HG03520 (cell line): ENCODE measurements around the gene PI4KA.
"Not testable (repeated sequence)": the region's sequence is repeated elsewhere in the genome, so short reads cannot be mapped to it uniquely, and the experiment has no call there.

Experiments
- ATAC-seq: cut with Tn5 transposase; IDR thresholded peaks from one replicate; pipeline ENCODE4 v1.9.1; 2021; ENCODE audit warnings: mild to moderate bottlenecking, moderate library complexity; ENCODE audit not compliant: unreplicated experiment

Gene PI4KA

DNA sequence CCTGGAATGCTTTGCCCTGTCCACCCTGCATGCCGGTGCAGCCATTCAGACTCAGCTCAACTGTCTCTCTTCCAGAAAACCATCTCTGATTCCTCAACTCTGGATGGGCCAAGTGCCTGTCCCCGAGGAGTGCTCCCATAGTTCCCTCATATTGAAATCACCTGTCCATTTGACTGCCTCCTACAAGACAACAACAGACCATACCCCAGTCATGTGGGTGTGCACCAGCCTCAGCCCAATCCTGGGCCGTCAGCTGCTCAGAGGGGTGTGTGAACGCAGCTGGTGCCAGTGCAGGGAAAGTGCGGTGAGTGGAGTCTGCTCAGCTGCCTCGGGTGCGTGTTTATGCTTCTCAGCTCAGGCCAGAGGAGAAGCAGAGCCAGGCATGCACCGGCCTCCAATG, 126.2 kb downstream of the PI4KA start:
- not testable (repeated sequence) for ATAC-seq

DNA sequence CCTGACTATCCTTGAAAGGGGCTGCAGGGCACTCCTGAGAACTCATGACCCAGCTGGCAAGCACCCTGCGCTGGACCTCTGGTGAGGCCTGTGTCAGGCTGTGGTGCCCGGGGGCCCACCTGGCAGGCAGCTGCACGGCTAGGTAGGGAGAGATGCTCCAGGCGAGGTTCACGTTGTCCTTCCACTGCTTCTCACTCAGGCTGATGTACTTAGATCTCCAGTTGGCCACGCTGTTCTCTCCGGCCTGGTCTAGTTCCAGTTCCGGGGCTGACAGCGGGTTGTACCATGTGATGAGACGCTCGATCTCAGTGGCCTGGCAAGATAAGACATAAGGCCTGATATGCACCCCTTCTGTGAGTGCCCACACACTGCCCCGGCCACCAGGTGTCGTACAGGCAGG, 129.4 kb downstream of the PI4KA start:
- ATAC-seq: no peak

DNA sequence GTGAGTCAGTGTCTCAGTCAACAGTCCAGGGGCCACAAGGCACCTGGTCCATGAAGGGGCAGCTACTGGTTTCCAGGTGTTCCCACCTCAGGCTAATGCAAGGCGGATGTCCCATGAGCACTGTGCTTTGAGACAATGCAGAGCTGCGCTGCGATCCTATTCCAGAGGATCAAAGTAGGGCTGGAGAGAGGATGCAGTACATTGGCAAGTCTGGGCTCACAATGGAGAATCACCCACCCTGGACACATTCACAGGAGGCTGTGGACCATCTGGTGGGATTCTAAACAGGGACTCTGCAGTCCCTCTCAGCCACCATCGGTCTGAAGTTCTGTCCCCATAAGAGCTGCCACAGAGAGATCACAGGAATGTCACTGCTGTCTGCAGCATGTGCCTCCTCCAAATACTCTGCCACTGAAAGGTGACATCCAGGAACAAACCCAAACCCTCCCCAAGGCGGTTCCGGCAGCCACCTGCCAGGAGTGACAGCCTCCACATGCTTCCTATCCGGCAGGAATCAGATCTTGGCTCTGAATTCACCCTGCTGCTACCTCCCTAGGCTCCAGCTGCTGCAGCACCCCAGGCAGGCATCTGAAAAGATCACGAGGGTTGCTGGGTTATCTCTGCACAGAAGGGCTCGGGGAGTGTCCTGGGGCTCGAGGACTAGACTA, 130.0 kb downstream of the PI4KA start:
- no peak for ATAC-seq

DNA sequence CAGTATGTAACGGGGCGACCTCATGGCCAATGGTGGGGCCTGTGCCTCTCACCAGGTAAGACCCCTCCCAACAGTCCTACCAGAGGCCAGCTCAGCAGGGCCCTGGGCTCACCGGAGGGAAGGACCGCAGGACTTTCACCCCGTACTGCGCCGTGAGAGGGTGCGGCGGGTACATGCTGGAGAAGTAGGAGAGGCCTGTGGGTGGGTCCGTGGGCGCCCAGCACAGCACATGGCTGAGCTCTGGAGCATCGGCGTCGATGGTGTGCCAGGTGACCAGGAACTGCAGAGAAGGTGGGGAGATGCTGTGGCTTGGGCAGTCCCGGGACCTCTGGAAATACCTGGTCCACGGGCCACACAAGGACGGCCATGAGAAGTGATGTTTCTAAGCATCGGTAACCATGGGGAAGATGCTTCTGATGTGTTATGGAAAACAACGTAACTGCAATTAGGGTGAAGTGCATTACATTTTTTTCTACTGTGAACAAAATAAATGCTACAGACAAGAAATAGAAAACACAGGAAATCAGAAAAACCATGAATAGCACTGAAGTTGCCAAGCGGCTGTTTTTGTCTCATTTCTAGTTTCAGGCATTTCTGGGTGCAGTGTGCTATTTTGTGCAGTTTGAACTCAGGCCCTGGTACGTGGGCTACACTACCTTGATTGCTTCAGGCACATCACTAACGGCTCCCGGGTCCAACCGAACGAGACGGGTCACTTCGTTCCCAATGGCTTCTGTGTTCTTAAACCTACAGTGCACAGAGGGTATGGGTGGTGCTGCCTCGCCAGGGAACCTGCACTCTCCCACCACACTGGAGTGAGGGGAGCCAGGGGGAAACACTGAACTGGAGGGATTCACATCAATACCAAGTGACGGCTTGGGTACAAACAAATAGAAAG, 131.2 kb downstream of the PI4KA start:
- no peak for ATAC-seq

DNA sequence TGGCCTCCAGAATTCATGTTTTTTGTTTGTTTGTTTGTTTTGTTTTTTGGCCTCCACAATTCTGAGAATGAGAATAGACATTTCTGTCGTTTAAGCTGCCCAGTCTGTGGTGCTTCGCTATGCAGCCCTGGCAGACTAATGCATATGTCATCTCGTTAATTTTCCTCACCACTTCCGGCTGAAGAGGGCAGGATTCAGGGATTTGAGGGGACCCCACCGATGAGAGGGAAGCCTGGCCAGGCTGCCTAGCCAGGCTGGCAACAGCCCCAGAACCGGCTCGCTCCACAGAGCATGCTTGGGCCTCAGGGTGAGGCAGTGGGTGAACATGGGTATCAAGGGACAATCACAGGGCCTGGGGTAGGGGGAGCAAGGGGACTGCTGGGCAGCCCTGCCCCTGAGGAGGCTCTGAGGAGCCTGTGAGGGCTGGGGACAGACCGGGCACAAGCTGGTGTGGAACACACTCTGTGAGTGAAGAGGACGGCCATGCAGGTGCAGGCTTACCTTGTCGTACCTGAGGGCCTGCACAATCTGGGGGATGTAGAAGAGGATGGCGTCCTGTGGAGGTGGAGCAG, 132.5 kb downstream of the PI4KA start:
- no peak for ATAC-seq

DNA sequence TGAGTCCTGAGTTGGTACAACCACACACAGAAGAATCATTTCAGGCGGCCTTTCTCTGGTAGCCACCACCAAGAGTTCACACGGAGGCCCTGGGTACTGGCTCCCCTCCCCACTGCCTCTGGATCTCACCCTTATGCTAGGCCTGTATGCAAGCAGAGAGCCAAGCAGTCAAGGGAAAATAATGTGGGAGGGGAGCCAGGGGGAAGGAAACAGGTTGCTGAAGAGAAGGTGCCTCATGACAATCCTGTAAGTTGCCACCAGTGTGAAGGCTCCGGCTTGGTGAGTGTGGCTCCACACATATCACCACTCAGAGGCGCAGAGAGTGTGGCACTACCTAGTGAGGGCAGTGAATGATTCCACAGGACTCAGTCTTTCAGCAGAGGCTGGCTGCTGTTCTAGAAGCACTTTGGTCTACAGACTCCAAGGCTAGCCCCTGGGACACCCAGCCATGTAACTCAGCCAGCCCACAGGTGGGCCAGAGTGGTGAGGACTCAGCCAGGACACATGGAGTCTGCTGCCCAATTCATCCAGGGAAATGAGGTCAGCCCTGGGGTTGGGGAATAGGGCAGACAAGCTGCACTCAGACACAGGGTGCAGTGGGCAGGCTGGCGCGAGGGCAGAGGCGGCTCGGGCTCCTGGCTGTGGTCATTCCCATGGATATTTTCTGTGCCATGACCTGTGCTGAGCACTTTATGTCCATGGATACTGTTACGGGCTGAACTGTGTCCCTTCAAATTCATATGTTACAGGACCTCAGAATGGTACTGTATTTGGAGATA, 133.7 kb downstream of the PI4KA start:
- ATAC-seq: no peak

DNA sequence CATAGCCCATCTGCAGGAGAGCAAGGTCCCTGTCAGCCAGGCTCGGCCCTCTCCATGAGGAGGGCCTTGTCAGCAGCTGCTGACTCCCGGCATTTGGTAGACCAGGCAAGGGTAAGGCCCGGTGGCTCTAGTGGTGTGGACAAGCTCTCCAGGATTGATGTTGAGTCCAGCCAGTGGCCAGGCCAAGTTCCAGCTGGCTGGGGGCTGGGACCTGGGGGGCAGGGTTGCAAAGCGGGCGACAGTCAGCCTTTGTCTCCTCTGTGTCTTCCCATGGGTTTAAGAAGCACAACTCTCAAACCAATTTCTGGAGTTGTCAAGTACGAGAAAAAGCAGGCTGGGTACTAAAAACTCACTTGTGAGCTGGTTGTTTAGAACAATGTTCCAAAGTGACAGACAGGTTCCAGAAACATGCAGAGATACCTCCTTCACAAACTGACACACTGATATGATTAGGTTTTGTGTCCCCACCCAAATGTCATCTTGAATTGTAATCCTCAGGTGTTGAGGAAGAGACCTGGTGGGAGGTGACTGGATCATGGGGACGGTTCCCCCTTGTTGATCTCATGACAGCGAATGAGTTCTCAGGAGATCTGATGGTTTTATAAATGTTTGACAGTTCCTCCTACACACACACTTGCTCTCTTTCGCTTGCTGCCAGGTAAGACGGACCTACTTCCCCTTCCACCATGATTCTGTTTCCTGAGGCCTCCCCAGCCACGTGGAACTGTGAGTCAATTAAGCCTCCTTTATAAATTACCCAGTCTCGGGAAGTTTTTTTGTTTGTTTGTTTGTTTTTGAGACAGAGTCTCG, 137.0 kb downstream of the PI4KA start:
- no peak for ATAC-seq

DNA sequence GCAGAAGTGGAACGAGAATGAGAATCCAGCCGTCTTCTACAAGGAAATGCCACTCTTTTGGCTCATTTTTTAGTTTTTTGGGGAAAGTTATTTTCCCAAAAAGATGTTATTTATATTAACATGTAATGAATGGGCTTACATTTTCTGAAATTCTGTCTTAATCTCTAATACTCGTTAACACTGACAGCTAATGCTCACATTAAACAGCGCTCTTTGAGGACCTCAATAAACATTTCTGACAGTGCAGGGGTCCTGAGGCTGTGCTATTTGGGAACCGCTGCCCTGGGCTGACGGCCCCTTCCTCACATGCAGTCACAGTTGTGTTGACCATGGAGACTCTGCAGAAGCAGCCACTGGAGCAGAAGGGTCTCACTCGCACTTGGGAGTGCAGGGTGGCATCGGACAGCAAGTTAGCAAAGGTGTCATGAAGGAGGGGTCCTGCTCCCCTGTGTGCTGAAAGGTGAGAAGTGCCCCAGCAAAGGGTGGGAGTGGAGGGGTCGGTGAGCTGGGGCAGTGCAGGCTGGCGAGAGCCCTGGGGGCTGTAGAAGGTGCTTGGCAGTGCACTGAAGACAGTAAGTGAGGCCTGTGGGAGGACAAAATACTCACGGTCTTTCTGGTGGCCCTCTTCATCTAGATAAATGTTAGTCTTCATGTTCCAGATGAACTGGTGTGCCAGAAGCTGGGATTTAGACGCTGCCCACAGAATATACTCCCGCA, 137.8 kb downstream of the PI4KA start:
- ATAC-seq: no peak

DNA sequence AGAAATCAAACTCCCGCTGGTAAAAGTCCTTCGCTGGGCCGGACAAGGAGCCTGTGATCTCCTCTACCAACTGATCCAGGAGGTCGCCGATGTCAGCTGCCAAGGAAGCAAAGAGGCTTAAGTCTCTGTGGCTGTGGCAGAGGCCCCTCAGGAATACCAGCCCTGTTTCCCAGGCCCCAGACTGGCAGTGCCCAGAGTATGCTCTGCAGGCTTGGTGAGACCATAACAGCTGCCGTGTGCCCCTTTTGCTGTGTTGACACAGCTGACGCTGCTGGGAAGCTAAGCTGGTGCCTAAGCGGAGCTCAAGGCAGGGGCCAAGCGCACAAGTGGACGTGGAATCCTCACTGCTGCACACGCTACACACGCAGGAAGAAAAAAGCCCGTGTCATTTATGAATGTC, 139.9 kb downstream of the PI4KA start:
- ATAC-seq: not testable (repeated sequence)

DNA sequence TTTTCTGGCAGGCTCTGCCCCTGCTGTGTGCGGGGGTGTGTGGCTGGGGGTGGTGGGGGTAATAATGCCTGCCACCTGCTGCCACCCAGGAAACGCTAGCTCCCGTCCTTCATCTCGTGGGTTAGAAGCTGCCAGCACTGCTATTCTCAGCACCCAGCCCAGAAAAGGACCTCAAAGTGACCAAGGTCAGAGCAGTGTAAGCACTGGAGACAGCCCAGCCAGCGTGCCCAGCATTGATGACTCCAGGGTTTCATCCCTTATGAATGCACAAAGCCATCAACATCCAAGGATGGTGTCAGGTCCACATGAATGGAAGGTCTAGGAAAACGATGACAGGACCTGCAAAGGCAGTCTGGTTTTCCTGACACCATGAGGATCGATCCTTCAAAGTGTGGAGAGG, 140.6 kb downstream of the PI4KA start:
- not testable (repeated sequence) for ATAC-seq

DNA sequence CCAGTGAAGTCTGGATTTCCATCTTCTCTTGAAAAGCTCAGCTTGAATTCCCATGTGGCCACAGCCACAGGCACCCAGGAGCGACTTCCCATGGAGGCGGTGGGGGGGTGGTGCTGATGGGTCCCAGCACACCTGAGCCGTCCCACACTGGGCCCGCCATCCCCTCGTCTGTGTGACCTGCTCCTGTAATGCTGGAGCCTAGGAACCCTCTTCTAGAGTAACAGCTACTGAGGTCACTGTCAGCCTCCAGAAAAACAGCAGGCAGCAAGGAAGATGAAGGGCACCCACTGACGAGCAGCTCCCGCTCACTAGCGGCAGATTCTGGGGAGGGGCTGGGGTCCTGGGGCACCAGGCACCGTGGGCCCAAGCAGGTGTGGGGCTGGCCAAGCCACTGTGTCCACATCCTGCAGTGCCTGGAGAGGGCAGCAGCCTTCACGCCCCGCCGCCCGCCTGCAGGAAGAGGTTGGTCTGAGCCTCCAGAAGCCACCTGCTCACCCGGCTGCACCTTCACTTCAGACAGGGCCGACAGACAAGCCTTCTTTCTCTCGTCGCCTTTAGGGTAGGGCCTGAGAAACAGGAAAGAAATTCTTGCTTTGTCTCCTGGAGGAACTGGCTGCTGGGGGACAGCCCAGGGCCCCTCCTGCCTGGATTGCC, 141.3 kb downstream of the PI4KA start:
- ATAC-seq: not testable (repeated sequence)

DNA sequence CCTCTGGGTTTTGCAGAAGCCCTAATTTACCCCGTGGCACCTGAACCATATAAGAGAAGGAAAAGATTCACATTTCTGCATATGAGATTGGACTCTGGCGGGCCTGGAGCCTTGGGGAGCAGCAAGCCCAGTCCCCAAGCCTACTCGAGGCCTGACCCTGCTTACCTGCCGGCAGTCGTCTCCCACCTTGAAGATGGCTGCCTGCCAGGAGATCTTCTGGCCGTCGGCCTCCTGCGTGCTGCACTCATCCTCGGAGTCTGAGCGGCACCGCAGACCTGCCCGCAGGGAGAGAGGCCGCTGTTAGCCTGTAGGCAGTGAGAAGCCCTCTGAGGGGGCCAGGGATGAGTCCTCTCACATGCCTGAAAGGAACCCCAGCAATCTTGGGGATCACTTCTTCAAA, 145.5 kb downstream of the PI4KA start:
- not testable (repeated sequence) for ATAC-seq

DNA sequence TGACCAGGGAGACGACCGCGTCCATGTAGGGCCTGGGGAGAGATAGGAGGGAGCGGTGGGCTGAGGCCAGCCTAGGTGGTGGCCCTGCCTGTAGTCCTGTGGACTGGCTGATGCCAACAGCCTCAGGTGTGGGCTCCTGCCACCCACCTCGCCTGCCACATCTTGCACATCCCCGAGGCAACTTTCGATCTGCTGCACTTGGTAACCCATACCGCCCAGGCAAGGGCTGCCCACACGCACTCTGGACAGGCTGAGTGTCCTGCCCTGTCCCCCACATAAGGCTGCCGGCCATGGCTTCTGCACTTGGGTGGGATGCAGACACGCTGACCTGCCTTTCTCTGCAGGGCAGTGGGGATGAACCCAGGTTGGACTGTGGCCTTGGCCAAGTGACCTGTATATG, 148.6 kb downstream of the PI4KA start:
- ATAC-seq: not testable (repeated sequence)

DNA sequence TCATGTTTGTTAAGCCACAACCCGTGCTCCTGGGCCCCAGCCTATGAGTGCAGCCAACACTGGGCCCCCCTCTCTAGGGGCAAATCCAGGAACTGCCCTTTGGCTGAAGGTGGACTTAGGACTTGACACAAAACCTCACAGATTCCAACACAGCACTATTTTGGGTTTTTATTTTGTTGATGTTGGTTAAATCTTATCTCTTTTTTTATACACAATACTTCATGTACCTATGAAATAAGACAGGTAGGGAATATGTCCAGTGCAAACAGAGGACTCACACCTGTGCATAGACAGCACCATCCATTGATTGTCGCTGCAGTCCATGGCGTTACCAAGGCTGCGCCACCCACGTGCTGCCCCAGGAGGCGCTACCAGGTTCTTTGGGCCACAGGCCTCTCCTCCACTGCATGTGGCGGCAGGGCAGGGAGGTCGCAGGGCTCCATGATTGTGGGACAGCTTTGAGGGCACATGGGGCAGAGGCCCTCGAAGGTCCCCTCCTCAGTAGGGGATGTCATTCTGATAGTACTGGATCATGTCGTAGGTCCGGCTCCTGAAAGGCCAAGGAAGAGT, 151.0 kb downstream of the PI4KA start:
- not testable (repeated sequence) for ATAC-seq

DNA sequence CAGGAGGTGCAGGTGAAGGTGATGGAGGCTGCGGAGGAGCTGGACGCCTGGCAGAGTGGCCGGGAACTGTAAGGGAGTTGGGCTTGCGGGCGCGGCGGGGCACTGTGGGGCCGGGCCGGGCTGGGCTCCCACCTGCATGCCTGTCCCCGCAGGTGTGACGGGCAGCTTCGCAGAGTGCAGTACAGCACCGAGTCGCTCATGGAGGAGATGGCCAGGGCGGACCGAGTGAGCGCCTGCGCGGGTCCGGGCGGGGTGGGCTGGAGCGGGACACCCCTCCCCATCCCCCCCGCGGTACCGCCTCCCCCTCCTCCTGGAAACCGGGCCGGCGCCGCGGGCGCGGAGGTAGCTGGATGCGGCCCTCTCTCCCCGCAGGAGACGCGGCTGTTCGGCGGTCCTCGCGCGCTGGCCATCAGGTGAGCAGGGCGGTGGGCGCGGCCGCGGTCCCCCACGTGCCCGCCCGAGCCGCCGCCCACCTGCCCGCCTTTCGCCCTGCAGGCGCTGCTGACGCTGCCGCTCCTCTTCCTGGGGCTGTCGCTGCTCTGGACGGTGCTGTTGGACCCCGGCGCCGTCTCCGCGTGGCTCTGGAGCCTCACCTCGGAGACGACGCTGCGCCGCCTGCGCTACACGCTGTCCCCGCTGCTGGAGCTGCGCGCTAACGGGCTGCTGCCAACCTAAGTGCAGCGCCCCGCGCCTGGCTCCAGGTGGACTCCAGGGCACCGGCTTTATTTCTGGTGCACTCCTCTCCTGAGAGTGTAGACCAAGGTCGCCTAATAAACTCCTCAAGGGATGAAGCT, 154.6 kb downstream of the PI4KA start:
- ATAC-seq: not testable (repeated sequence)

DNA sequence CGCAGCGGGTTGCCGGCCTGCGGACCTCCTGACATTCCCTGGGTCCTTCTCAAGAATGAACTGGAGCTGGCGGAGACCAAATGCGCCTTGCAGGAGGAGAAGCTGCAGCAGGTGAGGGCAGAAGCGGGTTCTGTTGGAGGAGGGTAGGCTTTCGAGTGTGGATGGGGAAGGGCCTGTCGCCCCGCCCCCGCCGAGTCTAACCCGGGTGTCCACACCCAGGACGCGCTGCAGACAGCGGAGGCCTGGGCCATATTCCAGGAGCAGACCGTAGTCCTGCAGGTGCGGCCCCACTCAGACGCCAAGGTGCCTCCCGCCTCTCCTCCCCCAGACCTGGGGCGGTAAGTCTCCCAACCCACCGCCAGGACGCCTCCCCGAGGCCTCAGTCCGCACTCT, 155.2 kb downstream of the PI4KA start:
- ATAC-seq: peak; percentile 18

DNA sequence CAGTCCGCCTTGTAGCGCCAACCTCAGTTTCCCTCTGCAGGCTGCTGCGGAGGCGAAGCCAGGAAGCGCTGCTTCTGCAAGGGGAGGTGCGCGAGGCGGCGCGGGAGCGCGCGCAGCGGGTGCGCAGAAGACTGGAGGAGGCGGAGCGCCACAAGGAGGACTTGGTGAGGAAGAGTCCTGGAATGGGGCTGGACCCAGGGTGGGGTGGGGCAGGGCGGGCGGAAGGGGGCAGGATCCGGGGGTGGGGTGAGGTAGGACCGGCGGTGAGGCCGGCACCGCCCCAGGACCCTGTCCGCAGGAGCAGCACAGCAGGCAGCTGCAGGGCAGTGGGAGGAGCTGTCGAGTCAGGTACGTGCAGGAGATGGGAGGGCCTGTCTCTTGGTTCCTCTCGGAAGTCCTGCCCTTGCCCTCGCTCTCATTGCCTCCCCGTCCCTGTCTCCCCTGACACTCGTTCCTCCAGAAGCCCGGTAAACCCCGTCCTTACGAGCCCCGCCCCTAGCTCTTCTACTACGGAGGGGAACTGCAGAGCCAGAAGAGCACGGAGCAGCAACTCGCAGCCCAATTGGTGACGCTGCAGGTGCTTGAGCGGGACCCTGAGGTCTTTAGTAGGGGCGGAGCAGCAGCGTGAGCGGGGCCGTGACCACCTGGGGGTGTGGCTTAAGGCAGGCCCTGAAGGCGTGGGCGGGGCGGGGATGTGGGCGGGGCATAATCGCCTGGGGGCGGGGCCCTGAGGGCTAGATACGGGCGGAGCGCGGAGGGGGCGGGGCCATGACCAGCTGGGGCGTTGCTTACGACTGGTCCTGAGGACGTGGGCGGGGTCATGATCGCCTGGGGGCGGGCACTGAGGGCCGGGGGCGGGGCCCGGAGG, 155.8 kb downstream of the PI4KA start:
- ATAC-seq: peak; percentile 54
